GM21360 (cell line): ENCODE results near the gene ABCA4.

Source experiments
- ATAC-seq: cut with Tn5 transposase; IDR thresholded peaks from one replicate; pipeline ENCODE4 v1.9.1; 2021; ENCODE audit warnings: mild to moderate bottlenecking, moderate library complexity; ENCODE audit not compliant: unreplicated experiment

The ABCA4 gene

GRCh38 chr1:94105581-94105952 is 15.4 kb downstream of the ABCA4 start:
- no peak for ATAC-seq

GRCh38 chr1:94104776-94105580 is 16.0 kb downstream of the ABCA4 start:
- no peak for ATAC-seq

- ATAC-seq = no peak
Measured at GRCh38 chr1:94104127-94104684, 16.7 kb downstream of the ABCA4 start.

- ATAC-seq = no peak
Measured at GRCh38 chr1:94103608-94104007, 17.3 kb downstream of the ABCA4 start.

- no peak for ATAC-seq
Measured at GRCh38 chr1:94101613-94102525, 19.1 kb downstream of the ABCA4 start.

GRCh38 chr1:94100785-94101612 is 19.9 kb downstream of the ABCA4 start:
- ATAC-seq = no peak

- ATAC-seq = no peak
Measured at GRCh38 chr1:94100129-94100784, 20.7 kb downstream of the ABCA4 start.

- no peak for ATAC-seq
Measured at GRCh38 chr1:94099303-94099702, 21.6 kb downstream of the ABCA4 start.

- no peak for ATAC-seq
Measured at GRCh38 chr1:94098585-94099111, 22.3 kb downstream of the ABCA4 start.

- no peak for ATAC-seq
Measured at GRCh38 chr1:94096797-94097549, 24.0 kb downstream of the ABCA4 start.

GRCh38 chr1:94095744-94096469 is 25.0 kb downstream of the ABCA4 start:
- ATAC-seq = no peak

GRCh38 chr1:94095112-94095637 is 25.8 kb downstream of the ABCA4 start:
- ATAC-seq = no peak

- ATAC-seq = no peak
Measured at GRCh38 chr1:94094469-94095111, 26.4 kb downstream of the ABCA4 start.

- ATAC-seq = no peak
Measured at GRCh38 chr1:94093996-94094395, 27.0 kb downstream of the ABCA4 start.

- no peak for ATAC-seq
Measured at GRCh38 chr1:94093396-94093795, 27.6 kb downstream of the ABCA4 start.

GRCh38 chr1:94092210-94092613 is 28.7 kb downstream of the ABCA4 start:
- no peak for ATAC-seq

- ATAC-seq = no peak
Measured at GRCh38 chr1:94090761-94091160, 30.2 kb downstream of the ABCA4 start.

- no peak for ATAC-seq
Measured at GRCh38 chr1:94087193-94087592, 33.8 kb downstream of the ABCA4 start.
